ENCODE data around the gene KLK12. TPM values are rescaled to one million over a fixed set of nuclear protein-coding genes. Genes with fewer than 3 reads are reported as not detected.
"Not testable (repeated sequence)": the region's sequence is repeated elsewhere in the genome, so short reads cannot be mapped to it uniquely, and the experiment has no call there.

The KLK12 gene
- total RNA-seq, 1 donor from 2014 or later, result not detected

- H3K4me3 Mint-ChIP-seq, result no peak overlapping the region
- H3K27ac Mint-ChIP-seq (ENCODE audit: unreplicated experiment), result no peak overlapping the region
- no peaks in the 10 kb centered on the region for H3K4me1 Mint-ChIP-seq
- no peaks in the 10 kb centered on the region for H3K36me3 Mint-ChIP-seq (ENCODE audit: low read depth)
- peaks cover 60% of the 10 kb centered on the region for H3K27me3 Mint-ChIP-seq (ENCODE audit: low read depth)
- no peak for TF ChIP-seq CTCF (conservative IDR thresholded peaks at IDR 0.05)
- H3K9me3 Mint-ChIP-seq, result no peaks in the 10 kb centered on the region
- DNase-seq (ENCODE audit: low read depth, low spot score), result no peak
Observed at GRCh38 chr19:50998061-50998460, 36.7 kb downstream of the KLK12 start.

- Mint-ChIP-seq H3K27me3 (ENCODE audit: low read depth) (peaks cover 59% of the 10 kb centered on the region), H3K4me3 (no peak overlapping the region), H3K9me3 (peaks cover 14% of the 10 kb centered on the region), H3K36me3 (ENCODE audit: low read depth) (peaks cover 2% of the 10 kb centered on the region), H3K27ac (ENCODE audit: unreplicated experiment) (no peak overlapping the region), H3K4me1 (no peaks in the 10 kb centered on the region)
- no peak for TF ChIP-seq CTCF (conservative IDR thresholded peaks at IDR 0.05)
- DNase-seq (ENCODE audit: low read depth, low spot score), result no peak
Observed at GRCh38 chr19:50994129-50994528, 40.7 kb downstream of the KLK12 start.

GRCh38 chr19:50992666-50993035, 42.2 kb downstream of the KLK12 start:
- Mint-ChIP-seq H3K27me3 (ENCODE audit: low read depth) (peaks cover 61% of the 10 kb centered on the region), H3K36me3 (ENCODE audit: low read depth) (peaks cover 2% of the 10 kb centered on the region), H3K9me3 (peaks cover 14% of the 10 kb centered on the region), H3K4me3 (no peak overlapping the region), H3K4me1 (no peaks in the 10 kb centered on the region), H3K27ac (ENCODE audit: unreplicated experiment) (no peak overlapping the region)
- no peak for DNase-seq (ENCODE audit: low read depth, low spot score)
- no peak for TF ChIP-seq CTCF (conservative IDR thresholded peaks at IDR 0.05)

GRCh38 chr19:50984416-50984815, 50.4 kb downstream of the KLK12 start:
- DNase-seq (ENCODE audit: low read depth, low spot score); H3K9me3 Mint-ChIP-seq; H3K4me3 Mint-ChIP-seq; H3K36me3 Mint-ChIP-seq (ENCODE audit: low read depth); H3K4me1 Mint-ChIP-seq; H3K27ac Mint-ChIP-seq (ENCODE audit: unreplicated experiment): not testable (repeated sequence)
- H3K27me3 Mint-ChIP-seq (ENCODE audit: low read depth), result peaks cover 64% of the 10 kb centered on the region

GRCh38 chr19:50983625-50984292, 51.0 kb downstream of the KLK12 start, which contains the start of gene KLK7:
Gene KLK7 (minus strand): TSS chr19:50983917. CDS start chr19:50982399, 1,518 bp downstream.
- TF ChIP-seq CTCF (conservative IDR thresholded peaks at IDR 0.05), result no peak
- no peak for DNase-seq (ENCODE audit: low read depth, low spot score)
- H3K27me3 Mint-ChIP-seq (ENCODE audit: low read depth), result peaks cover 58% of the 10 kb centered on the region

GRCh38 chr19:50982186-50982585, 52.6 kb downstream of the KLK12 start:
- peaks cover 48% of the 10 kb centered on the region for H3K27me3 Mint-ChIP-seq (ENCODE audit: low read depth)
- no peak for DNase-seq (ENCODE audit: low read depth, low spot score)
- no peak overlapping the region for H3K27ac Mint-ChIP-seq (ENCODE audit: unreplicated experiment)
- H3K4me3 Mint-ChIP-seq, result no peak overlapping the region
- peaks cover 5% of the 10 kb centered on the region for H3K9me3 Mint-ChIP-seq
- H3K36me3 Mint-ChIP-seq (ENCODE audit: low read depth), result no peaks in the 10 kb centered on the region
- H3K4me1 Mint-ChIP-seq, result peaks cover 13% of the 10 kb centered on the region
- TF ChIP-seq CTCF (conservative IDR thresholded peaks at IDR 0.05), result no peak

More at GRCh38 chr19:50983625-50984292, 51.0 kb downstream of the KLK12 start, which contains the start of gene KLK7:
- Mint-ChIP-seq H3K9me3 (peaks cover 3% of the 10 kb centered on the region), H3K36me3 (ENCODE audit: low read depth) (no peaks in the 10 kb centered on the region), H3K4me1 (peaks cover 8% of the 10 kb centered on the region), H3K27ac (ENCODE audit: unreplicated experiment) (no peak within 1 kb of the TSS), H3K4me3 (no peak within 1 kb of the TSS)
